Ovary (tissue), 3 donors: ENCODE measurements around the gene RNF125.

Source experiments
- CTCF ChIP-seq, 3 donors: fragments of 450-650 bp in 2 of 3; fragments of 200-600 bp in 1 of 3; IDR thresholded peaks; one replicate each; pipeline versions ENCODE4 v1.5.1 to v1.8.0; 2016 to 2022; ENCODE audit warnings: antibody characterized with exemption in 3 of 3, mild to moderate bottlenecking in 1 of 3
- EP300 ChIP-seq: sonication (generic); formaldehyde crosslinking; IDR thresholded peaks from one replicate; pipeline ENCODE4 v1.6.1; 2017; ENCODE audit warnings: antibody characterized with exemption
- POLR2A ChIP-seq: fragments of 450-650 bp; IDR thresholded peaks from one replicate; pipeline ENCODE4 v1.6.1; 2017; ENCODE audit warnings: antibody characterized with exemption, mild to moderate bottlenecking, moderate library complexity
- donor health status: DM: no; HTN: no; CAD: no.

DNA sequence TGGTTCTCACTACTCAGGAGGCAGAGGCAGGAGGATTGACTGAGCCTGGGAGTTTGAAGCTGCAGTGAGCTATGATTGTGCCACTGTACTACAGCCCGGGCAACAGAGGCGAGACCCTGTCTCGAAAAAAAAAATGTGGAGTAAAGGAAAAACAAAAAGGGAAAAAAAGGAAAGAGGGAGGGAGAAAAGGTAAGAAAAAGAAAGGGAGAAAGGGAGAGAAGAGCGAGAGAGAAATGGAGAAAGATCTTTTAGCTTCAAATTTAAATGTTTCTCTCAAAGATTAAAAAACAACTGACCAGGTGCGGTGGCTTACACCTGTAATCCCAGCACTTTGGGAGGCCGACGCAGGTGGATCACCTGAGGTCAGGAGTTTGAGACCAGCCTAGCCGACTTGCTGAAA, 65.2 kb downstream of the RNF125 start:
- TF ChIP-seq POLR2A (no peak), CTCF (IDR thresholded peaks at IDR 0.05) (no peak), EP300 (no peak)
